Measurements from ENCODE around the gene KNDC1.

GRCh38 chr10:133130602-133131001, 29.4 kb upstream of the KNDC1 start:
- no peak for TF ChIP-seq CTCF (conservative IDR thresholded peaks at IDR 0.05 in 1 of 2, IDR thresholded peaks at IDR 0.05 in 1 of 2; ENCODE audit: extremely low read depth in 1 of 2, insufficient read depth in 1 of 2, low read depth in 1 of 2, low read length in 2 of 2)
- TF ChIP-seq EZH2 (IDR thresholded peaks at IDR 0.05; ENCODE audit: borderline replicate concordance, low read length): no peak
